ENCODE measurements around the gene MAD1L1.

GRCh38 chr7:1893451-1893850, 339.3 kb downstream of the MAD1L1 start:
- TF ChIP-seq CTCF (IDR thresholded peaks at IDR 0.05): no peak
- no peak for TF ChIP-seq POLR2A (IDR thresholded peaks at IDR 0.05)
